Measurements from ENCODE around the gene HMGXB3. TPM values are rescaled to one million over a fixed set of nuclear protein-coding genes. Genes with fewer than 3 reads are reported as not detected.
"Not testable (repeated sequence)": the region's sequence is repeated elsewhere in the genome, so short reads cannot be mapped to it uniquely, and the experiment has no call there.

HMGXB3 gene
- total RNA-seq, 1 donor from 2014 or later, result 25.4 TPM

- DNase-seq (ENCODE audit: low read depth, low spot score), result no peak
These were observed 67.5 kb downstream of the HMGXB3 start for GRCh38 chr5:150068071-150068470.

GRCh38 chr5:150068472-150068871 is 67.9 kb downstream of the HMGXB3 start:
- no peak for DNase-seq (ENCODE audit: low read depth, low spot score)

- no peak for DNase-seq (ENCODE audit: low read depth, low spot score)
These were observed 68.6 kb downstream of the HMGXB3 start for GRCh38 chr5:150068961-150069645.

- DNase-seq (ENCODE audit: low read depth, low spot score), result no peak
These were observed 69.4 kb downstream of the HMGXB3 start for GRCh38 chr5:150069672-150070627.

GRCh38 chr5:150070821-150071220 is 70.3 kb downstream of the HMGXB3 start:
- DNase-seq (ENCODE audit: low read depth, low spot score), result no peak

- no peak for DNase-seq (ENCODE audit: low read depth, low spot score)
These were observed 72.6 kb downstream of the HMGXB3 start for GRCh38 chr5:150073086-150073625.

DNA sequence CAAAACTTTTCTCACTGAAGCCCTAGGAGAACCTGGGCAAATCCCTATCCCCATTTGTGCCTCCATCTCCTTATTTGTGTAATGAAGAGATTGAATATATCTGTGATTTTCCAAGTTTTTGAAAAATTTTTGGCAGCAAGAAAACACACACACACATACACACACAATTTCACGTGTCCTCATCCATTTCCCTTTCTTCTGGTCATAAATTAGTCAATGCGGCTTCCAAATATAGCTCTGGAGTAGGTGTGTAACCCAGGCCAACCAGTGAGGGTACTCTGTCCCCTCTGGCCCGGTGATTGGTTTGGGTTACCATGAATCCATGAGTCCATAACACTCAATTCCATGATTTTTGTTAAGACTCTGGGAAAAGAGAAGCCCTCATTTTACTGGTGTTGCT is 73.1 kb downstream of the HMGXB3 start:
- DNase-seq (ENCODE audit: low read depth, low spot score), result no peak

DNA sequence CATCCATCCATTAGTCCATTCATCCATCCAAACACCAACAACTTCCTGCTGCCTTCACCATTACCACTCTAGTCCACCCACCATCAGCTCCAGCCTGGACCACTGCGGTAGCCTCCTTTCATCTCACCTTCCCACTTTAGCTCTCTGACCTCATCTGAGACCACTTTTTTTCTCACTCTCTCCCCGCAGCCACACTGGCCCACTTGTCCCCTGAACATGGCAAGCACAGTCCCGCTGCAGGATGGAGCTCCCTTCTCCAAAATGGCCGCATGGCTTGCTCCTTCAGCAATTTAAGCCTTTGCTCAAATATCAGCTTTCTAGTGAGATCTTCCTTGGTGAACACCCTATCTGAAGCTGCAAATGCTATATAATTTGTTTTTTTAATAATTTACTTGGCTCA is 74.7 kb downstream of the HMGXB3 start:
- DNase-seq (ENCODE audit: low read depth, low spot score), result no peak

DNA sequence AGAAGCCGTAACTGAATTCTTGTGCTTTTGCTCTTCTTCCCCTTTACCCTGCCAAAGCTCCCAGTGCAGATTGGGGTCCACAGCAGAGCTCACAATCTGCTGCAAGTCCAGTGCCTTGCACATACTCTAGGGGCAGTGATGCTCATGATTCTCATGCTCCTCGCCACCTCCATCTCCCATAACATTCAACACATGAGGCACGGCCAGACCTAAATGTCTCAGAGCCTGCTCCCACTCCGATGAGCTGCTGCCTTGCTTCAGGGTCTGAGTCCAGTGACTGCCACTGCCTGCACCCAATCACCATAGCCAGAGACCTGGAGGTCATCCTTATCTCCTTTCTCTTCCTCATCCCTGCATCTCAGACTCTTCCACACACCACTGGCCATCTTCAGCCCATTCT is 75.3 kb downstream of the HMGXB3 start:
- DNase-seq (ENCODE audit: low read depth, low spot score), result no peak

DNA sequence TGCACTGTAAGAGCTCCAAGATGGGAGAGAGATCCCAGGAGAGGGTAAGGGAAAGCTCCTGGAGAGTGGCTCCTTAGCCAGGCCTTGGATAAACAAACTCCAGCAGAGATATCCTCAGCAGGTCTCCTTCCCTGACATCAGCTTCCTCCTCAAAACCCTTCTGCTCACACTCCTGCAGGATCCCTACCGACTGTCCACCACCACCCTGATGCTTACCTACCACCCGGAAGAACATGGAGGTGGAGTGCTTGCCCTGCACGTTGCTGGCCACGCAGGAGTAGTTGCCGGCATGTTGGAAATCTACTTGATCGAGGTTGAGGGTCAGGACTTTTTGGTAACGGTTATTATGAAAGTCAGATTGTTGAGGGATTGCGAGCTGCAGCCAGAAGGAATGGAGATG is 76.5 kb downstream of the HMGXB3 start:
- no peak for DNase-seq (ENCODE audit: low read depth, low spot score)

DNA sequence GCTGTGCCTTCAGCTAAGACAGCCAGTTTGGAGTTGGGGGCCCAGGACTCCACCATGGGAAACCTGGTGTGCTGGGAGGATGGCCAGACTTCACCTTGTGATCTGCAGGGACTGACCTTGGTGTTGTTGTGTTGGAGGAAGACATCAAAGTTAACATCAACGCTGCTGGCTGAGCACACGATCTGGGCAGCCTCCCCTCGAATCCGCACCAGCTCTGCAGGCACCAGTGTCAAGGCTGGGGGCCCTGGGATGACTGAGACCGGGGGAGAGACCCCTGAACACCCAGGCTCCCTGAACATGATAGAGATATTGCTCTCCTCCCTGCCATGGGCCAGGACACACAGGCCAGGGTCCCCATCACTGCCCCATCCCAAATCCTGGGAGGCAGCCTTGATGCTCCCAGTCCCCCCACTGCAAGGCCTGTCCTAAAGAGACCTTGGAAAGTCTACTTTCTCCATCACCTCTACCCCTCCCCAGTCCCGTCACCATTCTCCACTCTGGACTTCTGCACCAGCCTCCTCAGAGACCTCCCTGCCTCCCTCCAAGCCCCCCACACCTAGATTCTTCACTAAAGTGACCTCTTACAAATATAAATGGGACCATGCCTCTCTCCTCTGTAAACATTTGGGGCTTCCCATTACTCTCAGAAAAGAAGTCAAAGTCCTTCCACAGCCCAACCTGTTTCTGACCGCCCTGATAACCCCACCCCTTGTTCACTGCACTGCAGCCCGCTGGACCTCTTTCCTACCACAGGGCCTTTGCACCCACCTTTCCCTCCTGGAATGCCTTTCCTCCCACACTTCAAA is 77.7 kb downstream of the HMGXB3 start:
- DNase-seq (ENCODE audit: low read depth, low spot score), result no peak

DNA sequence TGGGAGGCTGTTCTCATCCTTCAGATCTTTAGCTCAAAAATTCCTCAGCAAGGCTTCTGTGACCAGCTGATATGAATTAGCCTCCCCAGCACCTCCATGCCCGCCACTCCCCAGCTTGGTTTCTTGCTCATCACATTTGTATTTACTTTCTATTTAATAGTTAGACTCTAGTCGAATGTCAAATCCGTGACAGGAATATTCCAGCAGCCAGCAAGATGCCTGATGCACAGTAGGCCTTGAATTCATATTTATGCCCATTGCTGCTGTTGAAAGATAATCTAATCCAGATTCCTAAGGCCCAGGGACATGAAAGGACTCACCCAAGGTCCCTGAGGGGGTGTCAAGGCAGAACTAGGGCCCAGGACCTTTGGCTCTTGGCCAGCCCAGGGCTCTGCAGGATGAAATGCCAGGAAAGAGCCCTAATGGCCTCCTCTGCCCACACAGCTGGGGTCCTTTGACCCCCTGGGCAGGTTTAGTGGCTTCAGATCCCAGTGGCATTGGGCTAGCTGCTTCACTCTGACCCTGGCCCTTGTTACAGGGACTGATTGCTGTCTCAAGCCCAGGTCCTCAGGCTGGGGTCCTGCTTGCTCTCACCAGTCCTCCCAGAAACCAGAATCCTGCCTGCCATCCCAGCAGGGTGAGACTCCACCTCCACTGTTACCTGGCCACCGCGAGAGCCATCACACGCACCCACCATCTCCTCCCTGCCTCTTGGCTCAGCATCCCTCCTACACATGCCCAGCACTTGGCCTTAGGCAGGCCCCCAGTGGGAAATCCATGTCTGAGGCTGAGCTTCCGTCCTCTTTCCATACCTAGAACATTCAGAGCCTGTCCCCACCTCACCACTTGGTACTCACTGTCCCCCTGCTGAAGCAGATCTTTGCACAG is 78.5 kb downstream of the HMGXB3 start:
- DNase-seq (ENCODE audit: low read depth, low spot score), result no peak

GRCh38 chr5:150079909-150080461 is 79.4 kb downstream of the HMGXB3 start:
- no peak for DNase-seq (ENCODE audit: low read depth, low spot score)

DNA sequence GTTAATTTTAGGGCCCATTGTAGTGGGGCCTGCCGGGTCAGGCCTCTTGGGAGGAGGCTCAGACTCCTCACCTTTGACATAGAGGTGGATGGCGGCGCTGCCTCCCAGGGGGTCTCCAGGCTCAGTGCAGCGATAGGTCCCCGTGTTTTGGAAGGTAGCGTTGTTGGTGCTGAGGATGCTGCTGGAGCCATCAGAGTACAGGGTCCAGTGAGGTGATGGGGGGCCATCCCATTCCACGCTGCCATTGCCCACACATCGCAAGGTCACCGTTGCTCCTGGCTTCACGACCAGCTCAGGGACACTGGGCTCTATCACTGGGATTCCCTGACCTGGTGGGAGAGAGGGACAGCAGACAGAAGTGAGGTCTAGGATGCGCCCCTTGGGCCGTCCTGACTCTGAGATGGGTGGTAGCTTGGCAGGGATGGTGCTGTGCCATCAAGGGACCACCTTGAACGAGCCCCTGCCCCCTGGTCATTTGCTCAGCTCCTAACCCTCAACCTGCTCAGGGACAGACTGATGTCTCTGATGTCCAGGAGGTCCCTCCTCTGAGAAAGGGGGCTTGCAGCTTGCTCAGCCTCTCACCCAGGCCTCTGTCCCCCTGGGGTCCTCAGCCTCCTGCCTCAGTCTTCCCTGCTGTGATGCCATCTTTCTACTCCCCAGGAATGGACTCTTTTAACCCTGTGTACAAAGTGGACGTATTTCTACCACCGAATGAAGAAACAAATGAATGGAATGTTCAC is 80.3 kb downstream of the HMGXB3 start:
- no peak for DNase-seq (ENCODE audit: low read depth, low spot score)

GRCh38 chr5:150081541-150082283 is 81.2 kb downstream of the HMGXB3 start:
- no peak for DNase-seq (ENCODE audit: low read depth, low spot score)

GRCh38 chr5:150082374-150082773 is 81.8 kb downstream of the HMGXB3 start:
- no peak for DNase-seq (ENCODE audit: low read depth, low spot score)

DNA sequence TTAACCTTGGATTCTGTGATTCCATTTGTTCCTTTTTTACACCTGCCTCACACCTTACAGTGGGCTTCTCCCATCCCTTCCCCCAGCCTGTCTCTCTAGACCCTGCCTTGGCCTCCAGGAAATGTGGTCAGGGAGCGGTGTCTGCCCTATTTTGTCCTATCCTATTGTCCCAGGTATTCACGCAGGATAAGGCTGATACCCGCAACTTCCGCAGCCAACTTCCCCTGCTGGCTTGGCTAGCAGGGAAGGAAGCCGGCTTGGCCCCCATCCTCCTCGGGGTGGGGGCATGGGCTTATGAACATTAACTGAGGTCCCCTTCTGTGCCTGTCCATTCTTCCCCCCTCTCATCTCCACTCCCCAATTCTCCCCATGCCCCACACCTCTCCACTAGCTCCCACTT is 82.3 kb downstream of the HMGXB3 start:
- DNase-seq (ENCODE audit: low read depth, low spot score), result no peak

- DNase-seq (ENCODE audit: low read depth, low spot score), result not testable (repeated sequence)
These were observed 84.2 kb downstream of the HMGXB3 start for GRCh38 chr5:150084754-150085153.

Measured in pulmonary artery endothelial cell (primary cell).